AG09319 (cell line): ENCODE data around the gene FMNL2.

Source experiments
- DNase-seq: peaks from one replicate; pipeline ENCODE4 v3.0.0-alpha.2; 2010; ENCODE audit warnings: low read depth; ENCODE audit errors: extremely low read depth
- CTCF ChIP-seq: IDR thresholded peaks from 2 replicates; pipeline ENCODE4 v1.5.1; 2011; ENCODE audit warnings: low read depth, mild to moderate bottlenecking, inconsistent platforms, low read length, moderate library complexity

Gene FMNL2

GRCh38 chr2:152694161-152694661, 359.2 kb downstream of the FMNL2 start:
- no peak for DNase-seq
- no peak for TF ChIP-seq CTCF

- TF ChIP-seq CTCF: no peak
- no peak for DNase-seq
Observed at GRCh38 chr2:152695763-152696162, 360.8 kb downstream of the FMNL2 start.

- DNase-seq: no peak
- TF ChIP-seq CTCF: no peak
Observed at GRCh38 chr2:152696476-152696875, 361.5 kb downstream of the FMNL2 start.
